HG02943 (cell line): Measurements from ENCODE around the gene C4orf33.
A peak's percentile ranks its signal among the peaks of the same experiment; 100 is the strongest.
"Not testable (repeated sequence)": the region's sequence is repeated elsewhere in the genome, so short reads cannot be mapped to it uniquely, and the experiment has no call there.

ENCODE experiments used
- ATAC-seq: cut with Tn5 transposase; IDR thresholded peaks from one replicate; pipeline ENCODE4 v1.9.1; 2021; ENCODE audit warnings: mild to moderate bottlenecking, low read depth, moderate library complexity; ENCODE audit not compliant: unreplicated experiment

Gene C4orf33, protein sequence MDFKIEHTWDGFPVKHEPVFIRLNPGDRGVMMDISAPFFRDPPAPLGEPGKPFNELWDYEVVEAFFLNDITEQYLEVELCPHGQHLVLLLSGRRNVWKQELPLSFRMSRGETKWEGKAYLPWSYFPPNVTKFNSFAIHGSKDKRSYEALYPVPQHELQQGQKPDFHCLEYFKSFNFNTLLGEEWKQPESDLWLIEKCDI

DNA sequence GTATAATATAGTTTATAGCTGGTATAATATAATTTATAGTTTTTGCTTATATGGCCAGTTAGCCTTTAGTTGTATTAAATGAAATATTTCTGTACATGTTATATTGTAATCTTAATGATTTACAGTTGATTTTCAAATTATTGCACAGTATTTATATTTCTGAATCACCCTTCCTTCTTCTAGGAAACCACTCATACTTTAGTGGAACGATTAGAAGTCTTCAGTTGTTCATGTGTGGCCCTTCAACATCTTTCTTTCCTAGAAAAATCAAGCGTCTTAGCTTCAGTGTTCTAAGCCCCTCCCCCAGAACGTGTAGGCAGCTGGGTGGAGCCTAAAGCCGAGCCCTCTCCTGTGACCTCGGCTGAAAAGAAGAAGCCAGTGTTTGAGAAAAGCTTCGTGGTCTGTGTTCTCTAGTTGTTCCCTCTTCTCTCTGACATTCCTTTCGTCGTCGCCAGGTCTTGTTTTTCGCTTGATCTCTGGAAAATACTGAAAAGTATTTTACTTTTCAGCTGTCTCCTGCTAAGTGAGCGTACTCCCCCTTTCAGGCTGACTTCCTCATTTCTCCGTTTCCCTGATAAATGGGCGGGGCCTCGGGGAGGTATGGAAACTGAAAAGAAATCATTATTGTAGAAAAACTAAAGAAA lies at the start of gene C4orf33:
TSS of gene C4orf33 (plus strand) at position 342 of the 644 bp plus-strand sequence. CDS start 6,459 bp downstream, outside the sequence.
- ATAC-seq: peak; percentile 39

GRCh38 chr4:129059028-129059427 lies 36.9 kb upstream of the C4orf33 start:
- ATAC-seq: no peak

DNA sequence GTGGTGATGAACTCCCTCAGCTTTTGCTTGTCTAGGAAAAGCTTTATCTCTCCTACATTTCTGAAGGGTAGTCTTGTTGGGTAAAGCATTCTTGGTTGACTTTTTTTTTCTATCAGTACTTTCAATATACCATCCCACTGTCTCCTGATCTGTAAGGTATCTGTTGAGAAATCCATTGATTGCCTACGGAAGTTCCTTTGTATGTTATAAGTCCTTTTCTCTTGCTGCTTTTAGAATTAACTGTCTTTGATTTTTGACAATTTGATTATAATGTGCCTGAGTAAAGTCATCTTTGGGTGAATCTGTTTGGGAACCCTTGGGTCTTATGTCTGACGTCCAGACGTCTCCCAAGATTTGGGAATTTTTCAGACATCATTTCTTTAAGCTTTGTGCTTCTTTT lies 33.4 kb upstream of the C4orf33 start:
- no peak for ATAC-seq

GRCh38 chr4:129063640-129064039 lies 32.3 kb upstream of the C4orf33 start:
- no peak for ATAC-seq

DNA sequence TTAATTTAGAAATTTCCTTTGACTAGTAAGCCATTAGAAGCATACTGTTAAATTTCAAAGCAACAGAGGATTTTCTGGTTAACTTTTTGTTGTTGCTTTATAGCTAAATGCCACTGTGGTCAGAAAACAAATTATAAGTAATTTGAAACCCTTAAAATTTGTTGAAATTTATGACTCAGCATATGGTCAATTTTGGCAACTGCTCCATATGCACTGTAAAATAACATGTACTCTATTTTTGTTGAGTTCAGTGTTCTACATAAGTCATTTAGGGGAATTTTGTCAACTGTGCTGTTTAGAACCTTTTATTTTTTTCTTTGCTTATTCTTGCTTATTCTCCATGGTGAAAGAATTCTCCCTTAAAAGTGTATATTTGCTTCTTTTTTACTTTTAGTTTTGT lies 31.2 kb upstream of the C4orf33 start:
- no peak for ATAC-seq

- not testable (repeated sequence) for ATAC-seq
Measured at GRCh38 chr4:129069537-129069936, 26.4 kb upstream of the C4orf33 start.

GRCh38 chr4:129077326-129077725 lies 18.6 kb upstream of the C4orf33 start:
- no peak for ATAC-seq

GRCh38 chr4:129080129-129080528 lies 15.8 kb upstream of the C4orf33 start:
- no peak for ATAC-seq

DNA sequence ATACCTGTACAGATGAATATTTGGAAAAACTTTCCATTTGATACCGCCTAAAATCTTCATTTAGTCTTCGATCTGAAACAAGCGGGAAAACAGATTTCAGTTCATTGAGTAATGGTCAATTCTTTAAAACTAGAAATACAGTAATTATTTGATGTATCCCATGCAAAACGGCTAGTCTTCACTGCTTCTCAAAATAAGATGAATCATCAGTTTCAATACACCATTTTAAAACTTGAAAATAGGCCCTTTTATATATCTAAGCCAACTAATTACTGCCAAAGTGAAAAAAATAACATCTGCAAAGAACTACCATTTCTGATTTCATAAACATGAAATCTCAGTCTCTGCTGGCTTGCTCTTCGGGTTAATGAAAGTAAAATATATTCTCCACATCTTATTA lies 13.7 kb upstream of the C4orf33 start:
- ATAC-seq: no peak

GRCh38 chr4:129085472-129085871 lies 10.5 kb upstream of the C4orf33 start:
- no peak for ATAC-seq

- ATAC-seq: no peak
Measured at GRCh38 chr4:129087516-129087915, 8.4 kb upstream of the C4orf33 start.

- ATAC-seq: no peak
Measured at GRCh38 chr4:129092631-129093190, 3.2 kb upstream of the C4orf33 start.

- ATAC-seq: peak; percentile 97
Measured at GRCh38 chr4:129093191-129093920, 2.6 kb upstream of the C4orf33 start, which contains the start of gene SCLT1. TSS of gene SCLT1 (minus strand) at chr4:129093539. CDS start at chr4:129093103, 436 bp downstream.

GRCh38 chr4:129094347-129094746 lies 1.6 kb upstream of the C4orf33 start:
- no peak for ATAC-seq

- no peak for ATAC-seq
Measured at GRCh38 chr4:129098531-129099001, 2.6 kb downstream of the C4orf33 start.

DNA sequence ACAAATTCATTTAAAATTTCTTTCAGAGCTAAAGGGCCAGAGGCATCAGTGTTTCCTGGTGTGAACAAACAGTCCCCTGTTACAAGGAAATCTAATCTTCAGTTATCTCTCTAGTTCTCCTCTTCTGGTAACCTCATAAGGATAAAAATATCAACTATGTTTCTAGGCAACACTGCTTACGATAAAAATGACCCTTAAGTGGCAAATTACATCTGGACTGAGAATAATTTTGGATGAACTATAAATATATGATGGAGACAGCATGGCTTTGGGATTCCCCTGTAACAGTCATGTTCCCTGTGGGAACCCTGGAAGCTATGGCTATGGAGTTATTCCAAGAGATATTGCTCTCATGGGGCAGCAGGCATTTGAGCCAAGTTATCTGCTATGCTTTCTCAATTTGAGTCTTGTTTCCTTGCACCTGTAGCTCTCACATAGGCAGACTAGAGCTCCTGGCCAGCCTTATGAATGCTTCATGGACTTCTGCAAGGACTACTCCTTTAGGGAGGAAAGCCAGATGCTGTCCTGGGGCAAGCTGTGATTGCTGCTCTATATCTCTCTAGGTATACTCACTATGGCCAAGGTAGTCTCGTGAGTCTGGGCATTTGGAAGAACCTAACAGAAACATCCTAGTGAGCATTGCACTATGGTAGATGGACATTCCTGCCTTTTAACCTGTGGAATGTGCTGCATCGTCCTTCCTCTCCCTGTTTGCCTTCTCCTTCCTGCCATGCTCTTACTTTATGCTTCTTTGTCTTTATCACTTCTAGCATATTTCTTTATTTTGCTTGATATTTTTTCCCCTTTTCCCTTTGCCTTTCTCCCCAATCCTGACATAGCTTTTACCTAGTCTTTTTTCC lies 14.2 kb downstream of the C4orf33 start:
- no peak for ATAC-seq

- ATAC-seq: no peak
Measured at GRCh38 chr4:129110931-129111330, 15.0 kb downstream of the C4orf33 start.

DNA sequence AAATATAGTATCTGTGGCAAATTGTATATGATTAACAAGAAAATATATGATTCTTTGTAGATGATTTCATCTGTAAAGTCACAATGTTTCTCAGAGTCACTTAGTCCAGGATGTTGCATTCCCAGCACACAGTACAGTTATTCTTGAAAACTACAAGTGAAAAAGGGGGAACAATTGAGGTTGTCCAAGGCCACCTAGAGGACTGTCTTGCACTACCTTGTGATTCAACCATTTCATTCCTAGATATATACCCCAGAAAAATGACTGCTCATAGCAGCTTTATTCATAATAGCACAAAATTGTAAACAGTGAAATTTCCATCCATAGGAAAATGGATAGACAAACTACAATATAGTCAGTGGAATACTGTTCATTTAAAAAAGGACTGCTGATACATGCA lies 16.0 kb downstream of the C4orf33 start:
- ATAC-seq: no peak

DNA sequence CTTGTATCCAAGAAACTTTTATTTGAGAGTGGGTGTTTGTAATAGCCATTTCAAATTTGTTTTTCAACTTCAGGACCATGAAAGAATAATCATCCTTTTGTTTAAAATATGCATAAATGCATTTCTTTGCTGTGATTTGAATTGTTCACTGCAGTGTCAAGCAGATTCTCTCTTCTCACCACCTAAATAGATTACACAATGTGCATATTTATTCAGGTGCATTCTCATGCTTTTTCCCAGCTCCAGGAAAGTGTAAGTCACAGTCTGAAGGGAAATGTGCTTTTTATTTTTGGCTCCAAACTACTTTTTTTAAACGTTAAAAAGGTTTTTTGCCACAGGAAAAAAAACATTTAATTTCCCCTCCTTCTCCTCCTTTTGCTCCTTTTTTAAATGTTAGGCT lies 17.5 kb downstream of the C4orf33 start:
- no peak for ATAC-seq

GRCh38 chr4:129113919-129114318 lies 18.0 kb downstream of the C4orf33 start:
- ATAC-seq: no peak
